AG10803 (cell line): ENCODE results near the gene CLEC16A.

ENCODE experiments used
- DNase-seq: peaks from one replicate; pipeline ENCODE4 v3.0.0; 2010; ENCODE audit warnings: low read depth
- H3K4me3 ChIP-seq: 2 replicates; pipeline ENCODE4 v1.5.1; 2011; ENCODE audit warnings: mild to moderate bottlenecking, low read length, control low read depth
- CTCF ChIP-seq: conservative IDR thresholded peaks from 2 replicates; pipeline ENCODE4 v1.5.1; 2011; ENCODE audit warnings: mild to moderate bottlenecking, low read length, control low read depth, inconsistent platforms

The CLEC16A gene

GRCh38 chr16:10942352-10943063 lies 1.9 kb upstream of the CLEC16A start, which contains the start of gene DEXI:
Gene DEXI, minus strand, starts transcription at chr16:10942468. Its CDS starts 463 bp downstream, at chr16:10942005.
- peak; percentile 84 for DNase-seq
- no peak for TF ChIP-seq CTCF
- H3K4me3 ChIP-seq, result peak within 1 kb of the TSS; percentile 77

- H3K4me3 ChIP-seq, result peak overlapping the region; percentile 68; the same call in 1 of the 2 replicates
- no peak for DNase-seq
- no peak for TF ChIP-seq CTCF
Measured at GRCh38 chr16:10943064-10943353, 1.4 kb upstream of the CLEC16A start.

- H3K4me3 ChIP-seq, result peak overlapping the region; percentile 80
- no peak for TF ChIP-seq CTCF
- DNase-seq, result no peak
Measured at GRCh38 chr16:10945065-10945787, 862 bp downstream of the CLEC16A start.

- TF ChIP-seq CTCF, result no peak
- no peak for DNase-seq
- peak overlapping the region; percentile 80 for H3K4me3 ChIP-seq
Measured at GRCh38 chr16:10946308-10946707, 1.9 kb downstream of the CLEC16A start.

GRCh38 chr16:10947211-10947787 lies 2.9 kb downstream of the CLEC16A start:
- no peak for DNase-seq
- no peak overlapping the region for H3K4me3 ChIP-seq
- no peak for TF ChIP-seq CTCF

GRCh38 chr16:10949424-10949970 lies 5.1 kb downstream of the CLEC16A start:
- no peak overlapping the region for H3K4me3 ChIP-seq
- TF ChIP-seq CTCF, result peak; percentile 10; the same call in 1 of the 2 replicates
- DNase-seq, result peak; percentile 64
